NB4 (cell line): ENCODE measurements around the gene IKBKE.

Experiments used
- CTCF ChIP-seq: IDR thresholded peaks from one replicate; pipeline ENCODE4 v1.5.1; 2012; ENCODE audit warnings: low read depth, low read length
- MAX ChIP-seq: IDR thresholded peaks from 2 replicates; pipeline ENCODE4 v1.6.1; 2011; ENCODE audit warnings: low read depth, low read length
- MYC ChIP-seq: IDR thresholded peaks from 2 replicates; pipeline ENCODE4 v1.6.1; 2011; ENCODE audit warnings: low read depth, low read length
- POLR2A ChIP-seq: IDR thresholded peaks from 2 replicates; pipeline ENCODE4 v1.6.1; 2011; ENCODE audit warnings: mild to moderate bottlenecking; ENCODE audit not compliant: insufficient read length; ENCODE audit errors: extremely low read depth

- no peak for TF ChIP-seq CTCF
- no peak for TF ChIP-seq POLR2A
- no peak for TF ChIP-seq MYC
- TF ChIP-seq MAX, result no peak
These were observed 1.7 kb downstream of the IKBKE start for GRCh38 chr1:206472024-206472423.
